Measurements from ENCODE around the gene ERN1. TPM values are rescaled to one million over a fixed set of nuclear protein-coding genes. Genes with fewer than 3 reads are reported as not detected.

ERN1 gene
- total RNA-seq, 1 experiment from 2014 or later, result 6.5 TPM

DNA sequence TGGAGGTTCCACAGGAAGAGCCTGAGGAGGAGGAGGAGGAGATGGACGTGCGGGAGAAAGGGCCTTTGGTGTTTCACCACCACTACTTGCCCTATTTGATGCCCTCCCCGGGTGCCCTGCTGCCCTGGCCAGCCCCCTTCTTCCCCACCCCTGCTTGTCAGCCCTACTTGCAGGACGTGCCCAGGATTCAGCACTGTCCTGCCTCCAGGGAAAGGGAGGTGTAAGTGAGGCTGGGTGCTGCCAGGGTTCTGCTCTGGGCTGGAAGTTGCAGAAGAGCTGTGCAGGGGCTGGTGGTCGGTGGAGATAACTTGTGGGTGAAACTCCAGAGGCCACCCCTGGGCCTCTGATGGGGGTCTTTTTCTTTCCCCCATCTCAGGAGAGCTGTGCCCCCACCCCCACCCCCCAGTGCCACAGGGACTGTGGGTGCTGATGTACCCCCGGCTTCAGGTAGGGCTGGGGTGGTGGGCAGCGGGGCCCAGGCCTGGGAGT is 128.8 kb downstream of the ERN1 start:
- Mint-ChIP-seq H3K27ac (no peak overlapping the region), H3K4me3 (no peak overlapping the region), H3K36me3 (no peaks in the 10 kb centered on the region), H3K27me3 (ENCODE audit: low read depth) (peaks cover 29% of the 10 kb centered on the region), H3K9me3 (no peaks in the 10 kb centered on the region), H3K4me1 (peaks cover 19% of the 10 kb centered on the region)
- no peak for ATAC-seq
- CTCF ChIA-PET, result interaction anchor here (0.7 to 1.6 kb wide), 4 partner anchors 15 to 92 kb away, joined by 3 to 4 read pairs (median 3); no protein-coding TSS in a partner anchor
- no peak for TF ChIP-seq ZNF121 (CRISPR knock-in tag; IDR thresholded peaks at IDR 0.05)
- TF ChIP-seq E2F4 (CRISPR knock-in tag; IDR thresholded peaks at IDR 0.05; ENCODE audit: borderline replicate concordance, low read depth), result no peak
- no peak for TF ChIP-seq CREB1 (CRISPR knock-in tag; IDR thresholded peaks at IDR 0.05)
- TF ChIP-seq FOXK1 (CRISPR knock-in tag; IDR thresholded peaks at IDR 0.05), result no peak
- TF ChIP-seq STAT6 (CRISPR knock-in tag; conservative IDR thresholded peaks at IDR 0.05; ENCODE audit: low read depth), result no peak
- TF ChIP-seq ATF6 (CRISPR knock-in tag; IDR thresholded peaks at IDR 0.05), result no peak
- no peak for TF ChIP-seq TEAD4 (CRISPR knock-in tag; IDR thresholded peaks at IDR 0.05)
- no peak for TF ChIP-seq TCF7 (CRISPR knock-in tag; IDR thresholded peaks at IDR 0.05; ENCODE audit: low read depth)
- TF ChIP-seq PRRX2 (CRISPR knock-in tag; IDR thresholded peaks at IDR 0.05), result no peak
- TF ChIP-seq ZNF219 (CRISPR knock-in tag; IDR thresholded peaks at IDR 0.05; ENCODE audit: borderline replicate concordance), result no peak
- TF ChIP-seq CREM (CRISPR knock-in tag; IDR thresholded peaks at IDR 0.05), result no peak
- TF ChIP-seq MYBL2 (CRISPR knock-in tag; IDR thresholded peaks at IDR 0.05), result no peak
- TF ChIP-seq, protein P1, sequence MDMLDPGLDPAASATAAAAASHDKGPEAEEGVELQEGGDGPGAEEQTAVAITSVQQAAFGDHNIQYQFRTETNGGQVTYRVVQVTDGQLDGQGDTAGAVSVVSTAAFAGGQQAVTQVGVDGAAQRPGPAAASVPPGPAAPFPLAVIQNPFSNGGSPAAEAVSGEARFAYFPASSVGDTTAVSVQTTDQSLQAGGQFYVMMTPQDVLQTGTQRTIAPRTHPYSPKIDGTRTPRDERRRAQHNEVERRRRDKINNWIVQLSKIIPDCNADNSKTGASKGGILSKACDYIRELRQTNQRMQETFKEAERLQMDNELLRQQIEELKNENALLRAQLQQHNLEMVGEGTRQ (CRISPR knock-in tag; IDR thresholded peaks at IDR 0.05), result no peak
- TF ChIP-seq, protein P2, sequence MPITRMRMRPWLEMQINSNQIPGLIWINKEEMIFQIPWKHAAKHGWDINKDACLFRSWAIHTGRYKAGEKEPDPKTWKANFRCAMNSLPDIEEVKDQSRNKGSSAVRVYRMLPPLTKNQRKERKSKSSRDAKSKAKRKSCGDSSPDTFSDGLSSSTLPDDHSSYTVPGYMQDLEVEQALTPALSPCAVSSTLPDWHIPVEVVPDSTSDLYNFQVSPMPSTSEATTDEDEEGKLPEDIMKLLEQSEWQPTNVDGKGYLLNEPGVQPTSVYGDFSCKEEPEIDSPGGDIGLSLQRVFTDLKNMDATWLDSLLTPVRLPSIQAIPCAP (CRISPR knock-in tag; IDR thresholded peaks at IDR 0.05), result no peak
- no peak for TF ChIP-seq ZBTB21 (CRISPR knock-in tag; IDR thresholded peaks at IDR 0.05; ENCODE audit: borderline replicate concordance)
- TF ChIP-seq ZSCAN18 (CRISPR knock-in tag; IDR thresholded peaks at IDR 0.05), result no peak
- TF ChIP-seq FOXP4 (CRISPR knock-in tag; IDR thresholded peaks at IDR 0.05), result no peak
- no peak for TF ChIP-seq SMAD4 (CRISPR knock-in tag; IDR thresholded peaks at IDR 0.05)
- DNase-seq (ENCODE audit: low spot score), result no peak
- POLR2A ChIA-PET, result no interaction called here

All from WTC11 (cell line).